SK-N-MC (cell line): ENCODE data around the gene EEF1AKMT3.

Experiments used
- DNase-seq: peaks from one replicate; pipeline ENCODE4 v3.0.0-alpha.2; 2011; ENCODE audit warnings: low read depth, low spot score
- H3K27ac ChIP-seq: fragments of 200-600 bp; sonication (generic); 2 replicates; pipeline ENCODE4 v1.5.1; 2016; ENCODE audit warnings: mixed run types
- H3K36me3 ChIP-seq: fragments of 200-600 bp; sonication (generic); 2 replicates; pipeline ENCODE4 v1.6.1; 2017; ENCODE audit warnings: antibody characterized with exemption, low read length, mixed read lengths; ENCODE audit not compliant: insufficient read depth
- H3K4me3 ChIP-seq: fragments of 200-600 bp; sonication (generic); 2 replicates; pipeline ENCODE4 v1.5.1; 2016
- H3K9ac ChIP-seq: fragments of 200-600 bp; sonication (generic); 2 replicates; pipeline ENCODE4 v1.8.0; 2017; ENCODE audit warnings: mixed run types, mixed read lengths; ENCODE audit not compliant: insufficient read length
- H3K9me3 ChIP-seq: fragments of 200-600 bp; sonication (generic); 2 replicates; pipeline ENCODE4 v1.6.1; 2017; ENCODE audit warnings: low read depth, mild to moderate bottlenecking, antibody characterized with exemption, low read length, moderate library complexity, mixed read lengths
- EZH2 ChIP-seq: fragments of 200-600 bp; sonication (generic); IDR thresholded peaks from one replicate; pipeline ENCODE4 v1.6.1; 2017; ENCODE audit warnings: antibody characterized with exemption
- FOXP2 ChIP-seq: optimal IDR thresholded peaks from 2 replicates; pipeline ENCODE3; 2011; ENCODE audit warnings: mild to moderate bottlenecking, moderate library complexity; ENCODE audit not compliant: insufficient read depth; ENCODE audit errors: extremely low read length, control extremely low read depth
- POLR2AphosphoS5 ChIP-seq: IDR thresholded peaks from 2 replicates; pipeline ENCODE4 v1.6.1; 2012; ENCODE audit warnings: mild to moderate bottlenecking, low read depth, low read length, borderline replicate concordance

The EEF1AKMT3 gene

DNA sequence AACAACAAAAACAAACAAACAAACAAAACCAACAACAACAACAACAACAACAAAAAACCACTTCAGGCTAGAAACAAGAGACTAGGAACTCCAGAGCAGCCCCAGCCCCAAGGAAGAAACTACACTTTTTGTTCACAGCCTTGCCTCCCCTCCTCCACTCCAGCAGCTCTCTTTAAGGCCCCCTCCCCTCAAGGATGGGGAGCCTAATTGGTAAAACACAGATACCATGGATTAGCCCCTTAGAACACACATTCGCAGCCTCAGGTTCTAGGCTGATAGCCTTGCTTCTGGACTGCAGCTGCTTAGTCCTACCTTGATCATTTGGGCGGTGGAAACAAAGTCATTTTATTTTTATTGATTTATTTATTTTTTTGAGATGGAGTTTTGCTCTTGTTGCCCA lies 58.0 kb downstream of the EEF1AKMT3 start:
- Histone ChIP-seq H3K27ac (no peak overlapping the region), H3K9ac (no peak overlapping the region), H3K4me3 (no peak overlapping the region), H3K9me3 (no peaks in the 10 kb centered on the region), H3K36me3 (peaks cover 42% of the 10 kb centered on the region)
- DNase-seq = no peak
- TF ChIP-seq EZH2 (no peak), FOXP2 (no peak), POLR2AphosphoS5 (no peak)
